M059J (cell line): ENCODE measurements around the gene STOML3. TPM values are rescaled to one million over a fixed set of nuclear protein-coding genes. Genes with fewer than 3 reads are reported as not detected.

ENCODE experiments used
- total RNA-seq: library from RNA; depleted of rRNA; stranded (reverse); fragments of >200 nt; shearing (Covaris generic); gene quantifications from 2 replicates; pipeline ENCODE4 v1.2.3, GENCODE V29; 2014; rRNA removed

Gene STOML3
- total RNA-seq, 1 experiment from 2014 or later = not detected

Other genes starting within 250 kb of the STOML3 start
- 11.0 and 14.0 TPM in 2 replicates for gene PROSER1, start 47.3 kb upstream of the STOML3 start, total RNA-seq
- 7.6 and 11.2 TPM in 2 replicates for gene NHLRC3, start 47.6 kb upstream of the STOML3 start, total RNA-seq